Measurements from ENCODE around the gene ID1. TPM values are rescaled to one million over a fixed set of nuclear protein-coding genes. Genes with fewer than 3 reads are reported as not detected.

The ID1 gene, protein sequence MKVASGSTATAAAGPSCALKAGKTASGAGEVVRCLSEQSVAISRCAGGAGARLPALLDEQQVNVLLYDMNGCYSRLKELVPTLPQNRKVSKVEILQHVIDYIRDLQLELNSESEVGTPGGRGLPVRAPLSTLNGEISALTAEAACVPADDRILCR
- total RNA-seq = 100 to 1,000 TPM; 172 to 414 (median 201) TPM
- long read RNA-seq, donor 1, transcript ID1-201 (1 exons, 1,233 nt) = minor isoform, 7 of 72 reads
- long read RNA-seq, donor 1, transcript ID1-202 (2 exons, 994 nt) = major isoform, 64 of 72 reads
- long read RNA-seq, donor 1, partial matches to known transcripts = 0 of 72 reads
- long read RNA-seq, donor 1, other reads (novel, unspliced or antisense) = 1 of 72 reads
- long read RNA-seq, donor 2, transcript ID1-202 (2 exons, 994 nt) = major isoform, 115 of 129 reads
- long read RNA-seq, donor 2, transcript ID1-201 (1 exons, 1,233 nt) = minor isoform, 11 of 129 reads
- long read RNA-seq, donor 2, partial matches to known transcripts = 0 of 129 reads
- long read RNA-seq, donor 2, other reads (novel, unspliced or antisense) = 3 of 129 reads

- no peaks in the 10 kb centered on the region for H3K9me3 ChIP-seq
- no peak for TF ChIP-seq CTCF (IDR thresholded peaks at IDR 0.05)
- H3K36me3 ChIP-seq (ENCODE audit: low read depth) = peaks cover 2% of the 10 kb centered on the region
- DNase-seq (peak; percentile 95 to 98 (median 96)), ATAC-seq (peak; percentile 78)
- intact Hi-C loops (cut with DNase I, micrococcal nuclease) = no loop called here
- peaks cover 39% of the 10 kb centered on the region for H3K4me1 ChIP-seq (ENCODE audit: low read depth)
- peak within 1 kb of the TSS; percentile 60 for H3K4me3 ChIP-seq
Measured at GRCh38 chr20:31605031-31605901, at the start of gene ID1. ID1 (plus strand) TSS chr20:31605289; CDS start chr20:31605388, 99 bp downstream.

DNA sequence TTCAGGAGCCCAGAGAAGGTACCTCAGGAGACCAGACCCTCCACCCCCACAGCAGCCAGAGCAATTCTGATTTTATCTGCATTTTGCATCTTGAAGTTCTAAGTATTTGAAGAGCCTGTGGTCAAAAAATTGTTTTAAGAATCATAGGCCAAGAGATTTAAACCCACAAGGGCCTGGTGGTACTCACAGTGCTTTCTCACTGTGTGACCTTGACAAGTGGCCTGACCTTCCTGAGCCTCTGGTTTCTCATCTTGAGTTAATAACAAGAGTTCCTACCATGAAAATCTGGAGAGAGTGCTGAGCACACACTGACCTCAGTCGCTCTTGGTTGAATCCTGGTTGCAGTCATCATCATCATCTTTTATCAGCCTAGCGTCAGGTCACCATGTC, 45.4 kb upstream of the ID1 start:
- ATAC-seq (no peak), DNase-seq (no peak)
- Histone ChIP-seq H3K4me3 (no peak overlapping the region), H3K9me3 (no peaks in the 10 kb centered on the region), H3K4me1 (ENCODE audit: low read depth) (no peaks in the 10 kb centered on the region), H3K36me3 (ENCODE audit: low read depth) (peaks cover 4% of the 10 kb centered on the region)
- intact Hi-C loops (cut with DNase I, micrococcal nuclease) = no loop called here
- no peak for TF ChIP-seq CTCF (IDR thresholded peaks at IDR 0.05)

- intact Hi-C loops (cut with DNase I, micrococcal nuclease) = no loop called here
- DNase-seq (peak; percentile 77 to 79 (median 77)), ATAC-seq (peak; percentile 63)
- Histone ChIP-seq H3K4me1 (ENCODE audit: low read depth) (no peaks in the 10 kb centered on the region), H3K36me3 (ENCODE audit: low read depth) (no peaks in the 10 kb centered on the region), H3K4me3 (no peak overlapping the region), H3K9me3 (no peaks in the 10 kb centered on the region)
- TF ChIP-seq CTCF (IDR thresholded peaks at IDR 0.05) = peak; percentile 71
Measured at GRCh38 chr20:31560094-31560745, 44.9 kb upstream of the ID1 start.

DNA sequence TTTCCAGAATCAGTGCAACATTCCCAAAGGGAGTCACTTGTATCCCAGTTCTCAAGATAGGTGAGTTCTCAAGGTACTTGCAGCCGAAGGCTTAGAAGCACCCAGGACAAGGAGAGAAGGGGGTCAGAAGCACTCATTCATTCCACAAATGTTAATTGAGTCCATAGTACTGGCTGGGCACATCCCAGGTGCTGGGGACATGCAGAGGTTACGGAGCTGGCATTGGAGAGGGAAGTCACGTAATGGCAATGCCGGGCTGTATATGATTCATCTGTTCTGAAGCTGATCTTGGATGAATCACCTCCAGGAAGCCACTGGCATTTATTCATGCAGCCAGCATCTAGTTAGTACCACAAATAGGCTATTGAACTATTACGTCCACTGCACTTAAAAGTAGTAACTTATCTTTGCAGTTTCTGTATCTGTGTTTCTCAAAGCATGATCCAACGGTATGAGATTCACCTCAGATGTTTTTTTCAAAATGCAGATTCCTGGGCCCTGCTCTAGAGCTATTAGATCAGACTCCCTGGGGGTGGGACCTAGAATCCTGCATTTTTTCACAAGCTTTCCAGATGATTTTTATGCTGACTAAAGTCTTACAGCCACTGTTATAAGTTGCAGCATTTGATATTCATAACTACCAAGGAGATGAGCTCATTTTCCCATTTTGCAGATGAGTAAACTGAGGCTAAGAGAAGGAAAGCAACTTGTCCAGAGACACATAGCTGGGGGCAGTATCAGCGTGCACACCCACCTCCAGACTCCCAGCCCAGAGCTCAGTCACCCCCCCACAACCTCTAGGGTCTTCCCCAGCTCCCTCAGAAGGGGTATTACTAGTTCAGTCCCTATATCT, 44.1 kb upstream of the ID1 start:
- intact Hi-C loops (cut with DNase I, micrococcal nuclease) = no loop called here
- Histone ChIP-seq H3K4me1 (ENCODE audit: low read depth) (no peaks in the 10 kb centered on the region), H3K9me3 (no peaks in the 10 kb centered on the region), H3K4me3 (no peak overlapping the region), H3K36me3 (ENCODE audit: low read depth) (no peaks in the 10 kb centered on the region)
- DNase-seq (peak in 1 of 3 donors; percentile 49), ATAC-seq (peak; percentile 82)
- no peak for TF ChIP-seq CTCF (IDR thresholded peaks at IDR 0.05)

All from mucosa of descending colon (tissue), 3 donors.